ENCODE results near the gene OR5AR1.

OR5AR1 gene

GRCh38 chr11:56693428-56693827, 29.9 kb downstream of the OR5AR1 start:
- Histone ChIP-seq H3K27ac (no peak overlapping the region), H3K9ac (no peak overlapping the region), H3K4me2 (no peak overlapping the region), H3K9me3 (no peaks in the 10 kb centered on the region), H3K4me3 (no peak overlapping the region), H3K4me1 (no peaks in the 10 kb centered on the region), H3K27me3 (no peaks in the 10 kb centered on the region), H3K36me3 (no peaks in the 10 kb centered on the region), H4K20me1 (no peaks in the 10 kb centered on the region)
- no peak for TF ChIP-seq Cebpa-rat (IDR thresholded peaks at IDR 0.05)

DNA sequence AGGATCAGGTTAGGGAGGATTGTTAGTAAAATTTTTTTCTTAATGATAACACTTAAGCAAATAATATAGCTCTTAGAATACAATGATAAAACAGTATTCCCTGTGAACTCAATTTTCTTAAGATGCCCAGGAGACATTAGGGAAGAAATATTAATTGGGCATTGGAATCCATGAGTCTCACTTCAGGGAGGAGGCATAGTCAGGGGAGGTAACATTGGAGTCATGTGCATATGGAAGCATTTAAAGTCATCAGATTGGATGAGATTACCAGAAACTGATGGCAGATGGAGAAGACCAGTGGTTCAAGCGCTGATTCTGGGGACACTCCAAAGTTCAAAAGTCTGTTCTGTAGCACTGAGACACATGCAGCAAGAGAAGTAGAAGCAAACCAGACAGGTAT, 35.3 kb downstream of the OR5AR1 start, which contains the start of gene OR9G1:
TSS of gene OR9G1 (plus strand) at position 301 of the 400 bp plus-strand sequence. CDS start 1,293 bp downstream, outside the sequence.
- Histone ChIP-seq H3K9me3 (no peaks in the 10 kb centered on the region), H4K20me1 (no peaks in the 10 kb centered on the region), H3K4me3 (no peak within 1 kb of the TSS), H3K4me1 (peaks cover 4% of the 10 kb centered on the region; the same call in 1 of the 2 replicates), H3K9ac (no peak within 1 kb of the TSS), H3K27me3 (no peaks in the 10 kb centered on the region), H3K36me3 (no peaks in the 10 kb centered on the region), H3K4me2 (no peak within 1 kb of the TSS), H3K27ac (no peak within 1 kb of the TSS)
- no peak for TF ChIP-seq Cebpa-rat (IDR thresholded peaks at IDR 0.05)

DNA sequence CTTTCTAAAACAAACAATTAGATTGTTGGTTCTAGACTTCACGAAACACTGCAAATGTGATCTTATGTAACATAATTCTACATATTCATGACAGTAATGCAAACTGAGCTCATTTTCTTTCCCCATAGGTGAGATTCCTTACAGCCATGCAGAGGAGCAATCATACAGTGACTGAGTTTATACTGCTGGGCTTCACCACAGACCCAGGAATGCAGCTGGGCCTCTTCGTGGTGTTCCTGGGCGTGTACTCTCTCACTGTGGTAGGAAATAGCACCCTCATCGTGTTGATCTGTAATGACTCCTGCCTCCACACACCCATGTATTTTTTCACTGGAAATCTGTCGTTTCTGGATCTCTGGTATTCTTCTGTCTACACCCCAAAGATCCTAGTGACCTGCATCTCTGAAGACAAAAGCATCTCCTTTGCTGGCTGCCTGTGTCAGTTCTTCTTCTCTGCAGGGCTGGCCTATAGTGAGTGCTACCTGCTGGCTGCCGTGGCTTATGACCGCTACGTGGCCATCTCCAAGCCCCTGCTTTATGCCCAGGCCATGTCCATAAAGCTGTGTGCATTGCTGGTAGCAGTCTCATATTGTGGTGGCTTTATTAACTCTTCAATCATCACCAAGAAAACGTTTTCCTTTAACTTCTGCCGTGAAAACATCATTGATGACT, 36.9 kb downstream of the OR5AR1 start:
- H3K36me3 ChIP-seq, result no peaks in the 10 kb centered on the region
- H3K9me3 ChIP-seq, result no peaks in the 10 kb centered on the region
- no peak overlapping the region for H3K4me2 ChIP-seq
- H4K20me1 ChIP-seq, result no peaks in the 10 kb centered on the region
- H3K27ac ChIP-seq, result no peak overlapping the region
- peaks cover 17% of the 10 kb centered on the region for H3K4me1 ChIP-seq
- H3K4me3 ChIP-seq, result no peak overlapping the region
- no peak overlapping the region for H3K9ac ChIP-seq
- TF ChIP-seq Cebpa-rat (IDR thresholded peaks at IDR 0.05), result no peak
- H3K27me3 ChIP-seq, result no peaks in the 10 kb centered on the region

GRCh38 chr11:56700914-56701485, 37.5 kb downstream of the OR5AR1 start:
- no peaks in the 10 kb centered on the region for H3K27me3 ChIP-seq
- no peak overlapping the region for H3K4me2 ChIP-seq
- H3K4me3 ChIP-seq, result no peak overlapping the region
- no peak overlapping the region for H3K9ac ChIP-seq
- no peak overlapping the region for H3K27ac ChIP-seq
- no peaks in the 10 kb centered on the region for H4K20me1 ChIP-seq
- TF ChIP-seq Cebpa-rat (IDR thresholded peaks at IDR 0.05), result no peak
- H3K9me3 ChIP-seq, result no peaks in the 10 kb centered on the region
- H3K36me3 ChIP-seq, result no peaks in the 10 kb centered on the region
- H3K4me1 ChIP-seq, result peaks cover 23% of the 10 kb centered on the region

- Histone ChIP-seq H3K27ac (peak overlapping the region; percentile 49; the same call in 1 of the 2 replicates), H3K4me1 (peaks cover 28% of the 10 kb centered on the region), H4K20me1 (no peaks in the 10 kb centered on the region), H3K9ac (peak overlapping the region; percentile 3; the same call in 1 of the 2 replicates), H3K4me2 (peak overlapping the region; percentile 70), H3K36me3 (no peaks in the 10 kb centered on the region), H3K27me3 (no peaks in the 10 kb centered on the region), H3K4me3 (no peak overlapping the region), H3K9me3 (0 out of 2 replicates have a peak, but pooled peaks cover 6% of the 10 kb centered on the region)
- TF ChIP-seq Cebpa-rat (IDR thresholded peaks at IDR 0.05), result no peak
Observed at GRCh38 chr11:56705784-56706396, 42.4 kb downstream of the OR5AR1 start.

GRCh38 chr11:56706486-56706885, 43.0 kb downstream of the OR5AR1 start:
- no peak overlapping the region for H3K4me3 ChIP-seq
- H3K27me3 ChIP-seq, result no peaks in the 10 kb centered on the region
- no peaks in the 10 kb centered on the region for H4K20me1 ChIP-seq
- no peaks in the 10 kb centered on the region for H3K36me3 ChIP-seq
- H3K27ac ChIP-seq, result peak overlapping the region; percentile 49; the same call in 1 of the 2 replicates
- no peak for TF ChIP-seq Cebpa-rat (IDR thresholded peaks at IDR 0.05)
- 0 out of 2 replicates have a peak, but pooled peaks cover 6% of the 10 kb centered on the region for H3K9me3 ChIP-seq
- peak overlapping the region; percentile 3; the same call in 1 of the 2 replicates for H3K9ac ChIP-seq
- peaks cover 28% of the 10 kb centered on the region for H3K4me1 ChIP-seq
- H3K4me2 ChIP-seq, result peak overlapping the region; percentile 70

GRCh38 chr11:56714206-56714605, 50.7 kb downstream of the OR5AR1 start:
- Histone ChIP-seq H3K36me3 (no peaks in the 10 kb centered on the region), H3K4me2 (no peak overlapping the region)
- no peak for TF ChIP-seq Cebpa-rat (IDR thresholded peaks at IDR 0.05)

More at GRCh38 chr11:56714206-56714605, 50.7 kb downstream of the OR5AR1 start:
- Histone ChIP-seq H3K27ac (no peak overlapping the region), H3K9ac (no peak overlapping the region), H3K4me1 (no peaks in the 10 kb centered on the region), H3K4me3 (no peak overlapping the region), H4K20me1 (no peaks in the 10 kb centered on the region), H3K27me3 (no peaks in the 10 kb centered on the region), H3K9me3 (0 out of 2 replicates have a peak, but pooled peaks cover 6% of the 10 kb centered on the region)

Data from BLaER1 (cell line).